GM19397 (cell line): ENCODE measurements around the gene ADARB2.

Source experiments
- ATAC-seq: cut with Tn5 transposase; IDR thresholded peaks from one replicate; pipeline ENCODE4 v1.9.1; 2021; ENCODE audit warnings: mild to moderate bottlenecking, moderate library complexity; ENCODE audit not compliant: unreplicated experiment

The ADARB2 gene

GRCh38 chr10:1378473-1378872, 358.9 kb downstream of the ADARB2 start:
- no peak for ATAC-seq

DNA sequence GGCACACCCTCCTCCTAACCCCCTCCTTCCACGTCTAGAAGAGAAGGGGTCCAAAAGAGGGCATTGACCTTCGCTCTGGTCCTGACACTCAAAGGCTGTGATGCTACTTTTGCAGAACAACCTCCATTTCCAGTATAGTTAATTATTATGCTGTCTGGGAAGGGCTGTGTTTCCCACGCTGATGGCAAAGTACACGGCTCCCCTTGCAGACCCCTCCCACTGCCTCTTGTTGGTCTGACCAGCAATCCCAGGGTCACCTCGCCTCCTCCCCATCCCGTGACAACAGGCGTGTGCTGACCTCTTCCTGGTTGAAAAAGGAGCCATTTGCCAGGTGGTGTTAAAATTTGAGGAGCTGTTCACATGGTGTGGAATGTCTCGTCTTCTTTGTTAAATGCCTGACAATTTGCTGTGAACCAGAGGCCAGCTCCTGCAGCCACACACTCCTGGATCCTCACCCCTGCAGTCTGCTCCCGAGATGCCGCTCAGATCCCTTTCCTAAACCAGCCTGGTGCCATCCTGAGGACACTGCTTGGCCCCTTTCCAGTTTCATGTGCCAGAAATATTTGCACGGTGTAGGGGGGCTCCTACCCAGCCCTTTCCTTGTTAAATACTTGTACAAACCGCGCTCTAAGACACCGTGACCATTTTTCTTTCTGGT, 359.5 kb downstream of the ADARB2 start:
- no peak for ATAC-seq

GRCh38 chr10:1377231-1377630, 360.1 kb downstream of the ADARB2 start:
- ATAC-seq, result no peak

GRCh38 chr10:1376384-1376945, 360.9 kb downstream of the ADARB2 start:
- ATAC-seq, result no peak

DNA sequence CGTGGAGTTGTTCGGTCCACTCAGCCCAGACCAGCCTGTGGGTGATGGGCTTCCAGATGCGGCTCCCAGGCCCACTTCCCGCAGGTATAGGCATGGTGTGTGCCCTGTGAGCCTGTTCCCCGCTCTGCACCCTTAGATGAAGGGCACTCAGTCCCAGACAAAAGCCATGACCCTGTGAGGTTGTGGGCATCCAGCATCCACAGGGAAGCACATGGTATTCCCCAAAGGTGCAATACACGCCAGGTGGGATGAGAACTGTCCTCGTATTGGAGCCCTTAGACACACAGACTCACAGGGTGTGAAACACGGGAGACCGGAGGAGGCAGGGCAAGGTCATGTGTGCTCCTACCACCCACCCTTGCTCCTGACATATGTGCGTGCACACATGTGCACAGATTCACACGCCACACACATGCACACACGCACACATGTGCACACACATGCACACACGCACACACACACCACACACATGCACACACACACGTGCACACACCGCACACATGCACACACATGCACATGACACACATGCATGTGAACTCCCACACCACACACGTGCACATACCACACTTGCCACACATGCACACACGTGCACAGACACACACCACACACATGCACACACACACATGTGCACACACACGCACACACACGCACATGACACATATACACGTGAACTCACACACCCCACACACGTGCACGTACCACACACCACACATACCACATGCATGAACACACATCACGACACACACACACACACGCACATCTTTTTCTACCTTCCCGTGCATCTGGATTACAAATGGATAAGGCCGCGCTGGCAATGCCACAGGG, 361.8 kb downstream of the ADARB2 start:
- no peak for ATAC-seq

DNA sequence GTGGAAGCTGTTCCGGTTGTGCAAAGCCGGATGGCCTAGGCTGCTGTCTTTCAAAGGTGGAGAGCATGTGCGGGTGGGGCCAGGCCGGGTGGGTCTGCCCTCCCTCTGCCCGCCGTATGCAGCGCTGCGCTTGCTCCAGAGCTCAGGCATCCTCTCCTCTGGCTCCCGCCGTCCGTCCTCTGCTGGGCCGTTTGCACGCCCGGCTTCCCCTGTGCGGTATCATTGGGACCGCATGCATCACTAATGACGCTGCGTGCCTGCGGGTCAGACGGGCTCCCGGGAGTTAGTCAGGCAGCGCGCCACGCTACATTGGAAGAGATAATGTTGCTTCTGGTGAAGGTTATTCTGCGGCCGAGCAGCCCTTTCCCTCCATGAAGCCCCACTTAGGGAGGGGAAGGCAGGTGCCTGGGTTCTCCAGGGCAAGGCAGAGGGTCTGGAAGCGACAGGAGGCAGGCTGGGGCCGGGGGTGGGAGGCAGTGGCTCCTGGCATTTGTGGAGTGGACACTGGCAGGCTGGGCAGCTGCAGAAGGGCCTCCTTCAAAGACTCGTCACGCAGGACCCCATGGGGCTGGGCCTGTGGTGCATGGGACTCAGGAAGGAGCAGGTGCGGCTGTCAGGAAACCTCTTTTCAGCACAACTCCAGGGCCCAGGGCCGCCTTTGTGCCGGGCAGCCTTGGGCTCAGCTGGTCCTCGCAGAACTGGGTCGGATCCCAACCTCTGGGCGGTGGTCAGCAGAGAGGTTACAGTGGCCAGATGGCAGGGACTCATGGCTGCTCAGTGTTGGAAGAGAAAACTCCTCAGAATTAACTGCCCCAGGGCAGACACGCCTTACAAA, 362.6 kb downstream of the ADARB2 start:
- ATAC-seq, result no peak

GRCh38 chr10:1373287-1373686, 364.0 kb downstream of the ADARB2 start:
- no peak for ATAC-seq

DNA sequence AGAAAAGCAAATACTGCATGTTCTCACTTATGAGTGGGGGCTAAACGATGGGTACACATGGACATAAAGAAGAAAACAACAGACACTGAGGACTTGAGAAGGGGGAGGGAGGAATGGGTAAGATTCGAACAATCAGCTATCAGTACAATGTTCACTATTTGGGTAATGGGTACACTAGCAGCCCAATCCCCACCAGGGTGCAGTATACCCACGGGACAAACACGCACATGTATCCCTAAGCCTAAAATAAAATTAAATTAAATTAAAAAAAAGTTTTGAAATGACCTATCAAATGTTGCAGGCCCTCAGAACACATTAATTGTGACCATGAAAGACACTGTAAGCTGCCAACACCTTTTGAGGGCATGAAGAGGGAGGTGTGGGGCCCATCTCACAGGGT, 365.1 kb downstream of the ADARB2 start:
- ATAC-seq, result no peak

DNA sequence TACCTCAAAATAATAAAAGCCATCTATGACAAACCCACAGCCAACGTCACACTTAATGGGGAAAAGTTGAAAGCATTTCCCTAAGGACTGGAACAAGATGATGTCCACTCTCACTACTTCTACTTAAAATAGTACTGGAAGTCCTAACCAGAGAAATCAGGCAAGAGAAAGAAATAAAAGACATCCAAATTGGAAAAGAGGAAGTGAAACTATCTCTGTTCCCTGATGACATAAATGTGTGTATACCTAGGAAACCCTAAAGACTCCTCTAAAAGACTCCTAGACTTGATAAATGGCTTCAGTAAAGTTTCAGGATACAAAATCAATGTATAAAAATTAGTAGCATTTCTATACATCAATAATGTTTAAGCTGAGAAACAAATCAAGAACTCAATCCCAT, 367.0 kb downstream of the ADARB2 start:
- no peak for ATAC-seq

DNA sequence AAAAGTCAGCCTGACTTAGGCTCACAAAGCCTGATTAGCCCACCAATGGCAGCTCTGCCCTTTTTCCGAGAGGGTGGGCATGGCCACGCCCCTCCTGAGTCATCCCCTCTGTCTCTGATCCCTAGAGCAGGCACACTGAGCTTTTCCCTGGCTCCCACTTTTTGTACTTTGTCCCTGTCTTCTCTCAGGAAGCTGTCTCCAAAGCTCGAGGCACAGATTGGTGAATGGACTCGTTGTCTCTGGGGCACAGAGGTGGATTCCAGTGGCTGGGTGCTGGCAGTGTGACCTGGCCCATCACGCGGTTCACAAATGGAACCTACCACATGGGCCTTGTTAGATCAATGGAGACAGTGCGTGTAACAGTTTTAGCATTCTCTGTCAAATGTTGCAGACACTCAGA, 367.7 kb downstream of the ADARB2 start:
- no peak for ATAC-seq

GRCh38 chr10:1369197-1369596, 368.1 kb downstream of the ADARB2 start:
- ATAC-seq, result no peak

DNA sequence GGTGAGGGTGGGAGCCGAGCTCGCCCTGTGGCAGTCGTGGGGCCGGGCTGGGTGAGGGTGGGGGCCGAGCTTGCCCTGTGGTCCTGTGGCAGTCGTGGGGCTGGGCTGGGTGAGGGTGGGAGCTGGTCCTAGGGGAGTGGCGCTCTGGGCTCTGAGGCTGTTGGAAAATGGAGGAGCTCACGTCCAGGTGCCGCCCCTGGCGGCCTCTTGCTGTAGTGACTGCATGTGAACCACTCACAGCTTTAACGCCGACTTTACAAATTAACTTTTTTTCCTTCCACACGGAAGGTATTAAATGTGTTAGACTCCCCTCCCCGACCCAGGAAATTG, 368.5 kb downstream of the ADARB2 start:
- no peak for ATAC-seq

GRCh38 chr10:1367938-1368841, 369.1 kb downstream of the ADARB2 start:
- no peak for ATAC-seq

DNA sequence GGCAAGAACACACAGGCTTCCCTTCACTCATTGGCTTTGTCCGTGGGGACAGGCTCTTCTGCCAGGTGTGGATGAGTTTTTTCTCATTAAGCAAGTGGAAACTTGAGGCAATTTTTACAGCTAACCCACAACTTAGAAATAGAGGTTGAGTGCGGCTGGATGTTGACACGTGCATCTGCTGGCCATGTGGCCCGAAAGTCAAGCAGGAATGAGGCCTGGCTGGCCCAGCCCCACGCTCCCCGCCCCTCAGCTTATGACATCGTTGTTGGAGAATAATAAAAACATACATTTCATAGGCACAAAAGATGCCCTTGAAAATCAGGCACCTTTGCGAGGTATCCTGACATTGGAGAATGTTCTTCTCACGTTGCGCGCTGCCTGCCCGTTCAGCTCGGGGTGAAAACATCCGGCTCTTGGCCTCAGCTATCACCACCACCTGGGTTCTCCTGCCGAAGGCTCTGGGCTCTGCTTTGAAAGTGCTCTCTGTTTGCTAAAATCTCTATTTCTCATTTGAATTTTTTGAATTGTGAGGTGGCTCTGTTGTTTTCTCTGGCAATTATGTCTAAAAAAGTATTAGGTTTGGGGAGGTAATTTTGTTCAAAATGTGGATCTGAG, 370.4 kb downstream of the ADARB2 start:
- ATAC-seq, result no peak

- ATAC-seq, result no peak
Observed at GRCh38 chr10:1366322-1366691, 371.0 kb downstream of the ADARB2 start.

GRCh38 chr10:1365540-1366321, 371.6 kb downstream of the ADARB2 start:
- no peak for ATAC-seq

DNA sequence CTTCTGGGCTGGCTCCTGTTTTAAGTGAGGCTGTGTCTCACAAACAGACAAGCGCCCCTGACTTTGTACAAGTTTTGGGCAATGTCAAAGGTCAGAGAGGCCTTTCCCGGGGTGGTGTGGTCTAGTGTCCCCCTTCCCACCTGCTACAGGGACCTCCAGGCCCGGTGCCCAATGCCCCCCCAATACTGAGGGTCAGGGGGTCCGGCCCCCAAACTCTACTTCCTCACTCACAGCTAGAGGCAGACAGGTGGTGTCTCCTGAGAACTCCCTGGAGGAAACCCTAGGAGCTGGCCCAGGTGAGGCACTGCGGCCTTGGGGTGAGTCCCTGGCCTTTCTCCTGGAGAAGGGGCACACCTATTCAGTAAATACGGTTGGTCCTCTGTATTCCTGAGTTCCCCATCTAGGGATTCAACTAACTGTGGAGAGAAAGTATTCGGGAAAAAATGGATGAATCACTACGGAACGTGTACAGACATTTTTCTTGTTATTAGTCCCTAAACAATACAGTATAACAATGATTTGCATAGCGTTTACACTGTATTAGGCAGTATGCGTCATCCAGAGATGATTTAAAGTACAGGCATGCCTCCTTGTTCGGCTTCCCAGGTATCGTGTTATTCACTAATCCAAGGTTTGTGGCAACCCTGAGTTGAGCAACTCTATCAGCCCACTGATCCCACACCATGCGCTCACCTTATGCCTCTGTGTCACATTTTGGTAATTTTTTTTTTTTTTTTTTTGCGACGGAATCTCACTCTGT, 373.0 kb downstream of the ADARB2 start:
- ATAC-seq, result no peak

- no peak for ATAC-seq
Observed at GRCh38 chr10:1363446-1364121, 373.7 kb downstream of the ADARB2 start.
